Activated CD4-positive, alpha-beta T cell treated with anti-CD3 and anti-CD28 coated beads, Interleukin-2, amount 50 U/mL, for 1 hour (primary cell): Measurements from ENCODE around the gene MAZ.

Experiments
- DNase-seq: peaks from one replicate; pipeline ENCODE4 v3.0.0-alpha.2; 2020

Gene MAZ

DNA sequence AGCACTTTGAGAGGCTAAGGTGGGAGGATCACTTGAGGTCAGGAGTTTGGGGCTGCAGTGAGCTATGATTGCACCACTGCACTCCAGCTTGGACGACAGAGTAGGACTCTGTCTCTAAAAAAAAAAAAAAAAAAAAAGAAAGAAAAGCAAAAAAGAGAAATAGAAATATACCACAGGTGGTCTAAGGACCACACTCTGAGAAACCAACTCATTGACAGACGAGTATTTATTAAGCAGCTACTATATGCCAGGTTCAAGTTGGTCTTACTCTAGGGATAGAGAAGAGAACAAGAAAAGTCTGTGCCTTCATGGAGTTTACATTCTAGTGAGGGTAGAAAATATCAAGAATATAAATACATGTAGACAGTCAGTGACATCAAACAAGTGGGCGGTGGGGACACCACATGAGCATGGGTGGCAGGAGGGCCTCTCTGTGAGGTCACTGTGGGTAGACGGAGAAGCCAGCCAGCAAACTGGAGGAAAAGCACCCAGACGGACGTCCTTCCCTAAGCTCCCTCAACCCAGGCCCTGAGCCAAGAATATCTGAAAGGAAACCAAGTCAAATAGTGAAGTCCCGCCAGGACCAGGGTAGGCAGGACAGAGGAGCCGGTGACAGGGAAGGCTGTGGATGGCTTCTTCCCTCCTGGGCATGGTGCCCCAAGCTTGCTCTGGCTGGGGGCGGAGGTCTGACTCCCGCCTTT lies 52.0 kb downstream of the MAZ start:
- no peak for DNase-seq

DNA sequence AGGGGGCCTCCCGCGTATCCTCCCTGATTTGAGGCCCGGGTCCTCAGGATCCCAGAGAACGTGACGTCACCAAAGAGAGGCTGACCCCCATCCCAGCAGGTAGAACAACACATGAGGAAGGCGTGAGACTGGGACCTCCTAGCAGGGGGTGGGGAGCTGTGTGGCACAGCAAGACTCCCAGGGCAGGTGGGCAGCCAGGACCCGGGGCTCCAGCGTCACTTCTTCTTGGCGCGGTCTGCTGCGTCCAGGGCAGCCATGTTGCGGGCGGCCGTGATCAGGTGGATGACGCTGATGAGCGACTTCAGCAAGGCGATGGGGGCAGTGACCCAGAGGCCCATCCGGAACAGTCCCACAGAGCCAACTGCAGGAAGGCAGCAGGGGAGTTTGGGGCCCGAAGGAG lies 52.6 kb downstream of the MAZ start:
- DNase-seq = no peak

DNA sequence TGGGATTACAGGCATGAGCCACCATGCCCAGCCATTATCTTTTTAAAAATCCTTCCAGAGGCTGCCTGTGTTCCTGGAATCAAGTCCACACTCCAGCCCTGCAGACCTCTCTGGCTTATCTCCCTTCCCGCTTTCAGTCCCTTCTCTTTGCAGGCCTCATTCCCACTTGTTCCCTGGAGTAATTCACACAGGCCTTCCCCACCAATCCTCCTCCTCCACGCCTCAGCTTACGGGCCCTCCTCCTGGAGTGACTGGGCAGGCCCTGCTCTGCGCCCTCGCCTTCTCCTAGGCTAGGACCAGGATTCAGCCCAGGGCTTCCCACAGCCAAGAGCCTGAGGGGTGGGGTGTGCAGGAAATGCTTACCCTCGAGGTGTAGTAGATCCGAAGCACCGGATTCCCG lies 53.9 kb downstream of the MAZ start:
- DNase-seq = no peak
